Lung (tissue), 12 donors: ENCODE data around the gene TEAD4. TPM values are rescaled to one million over a fixed set of nuclear protein-coding genes. Genes with fewer than 3 reads are reported as not detected.

ENCODE experiments used
- ATAC-seq: fragments of 200-7000 bp; cut with Tn5 transposase; one replicate; pipeline ENCODE4 v1.9.1; 2020; ENCODE audit warnings: moderate number of reproducible peaks; ENCODE audit not compliant: insufficient read depth, low FRiP score
- DNase-seq, 3 donors: peaks; one replicate each; pipeline ENCODE4 v3.0.0-alpha.2; 2013 to 2017
- H3K27ac ChIP-seq, 2 donors: one replicate each; pipeline ENCODE4 v1.5.1; 2013; ENCODE audit warnings: mild to moderate bottlenecking in 2 of 2, moderate library complexity in 2 of 2, control low read depth in 1 of 2, inconsistent platforms in 1 of 2, low read depth in 1 of 2, low read length in 1 of 2
- H3K27me3 ChIP-seq, 3 donors: one replicate each; pipeline ENCODE4 v1.5.1; 2013; ENCODE audit warnings: low read length in 2 of 3; ENCODE audit not compliant: control insufficient read depth in 3 of 3, insufficient read depth in 3 of 3
- H3K36me3 ChIP-seq, 4 donors: one replicate each; pipeline ENCODE4 v1.5.1; 2013; ENCODE audit warnings: low read length in 4 of 4, mild to moderate bottlenecking in 1 of 4, moderate library complexity in 1 of 4; ENCODE audit not compliant: control insufficient read depth in 4 of 4, insufficient read depth in 4 of 4
- H3K4me1 ChIP-seq, 5 donors: one replicate each; pipeline ENCODE4 v1.5.1; 2013; ENCODE audit warnings: low read length in 5 of 5, mild to moderate bottlenecking in 2 of 5, moderate library complexity in 1 of 5; ENCODE audit not compliant: control insufficient read depth in 5 of 5, insufficient read depth in 5 of 5
- H3K4me3 ChIP-seq: one replicate; pipeline ENCODE4 v1.5.1; 2013; ENCODE audit warnings: mild to moderate bottlenecking, control low read depth, moderate library complexity
- H3K9ac ChIP-seq, 2 donors: one replicate each; pipeline ENCODE4 v1.5.1; 2013; ENCODE audit warnings: low read length in 2 of 2, control low read depth in 1 of 2; ENCODE audit not compliant: insufficient read depth in 1 of 2
- H3K9me3 ChIP-seq, 4 donors: one replicate each; pipeline ENCODE4 v1.5.1; 2013; ENCODE audit warnings: low read length in 3 of 4, mild to moderate bottlenecking in 1 of 4, moderate library complexity in 1 of 4; ENCODE audit not compliant: control insufficient read depth in 4 of 4, insufficient read depth in 3 of 4
- WGBS, 2 donors: extraction: QIAGEN DNeasy Blood & Tissue Kit; methylation state at CpG; one replicate each; pipeline ENCODE4 v1.1.7; 2013; 5-methylcytosine and 5-hydroxymethylcytosine counted together
- polyA plus RNA-seq, 2 donors: library from polyadenylated mRNA; stranded (reverse); fragments of 200-250 nt; gene quantifications; one replicate each; pipeline ENCODE4 v1.2.1, GENCODE V29; 2013
- total RNA-seq, 2 donors: library from RNA; depleted of rRNA in 1 of 2; stranded (reverse); fragments of >200 nt in 1 of 2; gene quantifications; one replicate each; pipeline ENCODE4 v1.2.1, GENCODE V29; 2014 to 2021
- TF ChIP-seq, protein P1 (sequence below): IDR thresholded peaks from 2 replicates; pipeline ENCODE4 v1.5.1; 2012; ENCODE audit warnings: mild to moderate bottlenecking; ENCODE audit errors: control extremely low read depth, extremely low read depth
- donor health status: control.
- donor health status: control.
- donor health status: Bipolar disorder and iron deficiency.
- donor health status: healthy.
- donor health status: DM: yes; HTN: yes; CAD: no.

The TEAD4 gene
- total and polyA plus RNA-seq, 4 donors, result 7.1 to 36.3 (median 28.8) TPM

DNA sequence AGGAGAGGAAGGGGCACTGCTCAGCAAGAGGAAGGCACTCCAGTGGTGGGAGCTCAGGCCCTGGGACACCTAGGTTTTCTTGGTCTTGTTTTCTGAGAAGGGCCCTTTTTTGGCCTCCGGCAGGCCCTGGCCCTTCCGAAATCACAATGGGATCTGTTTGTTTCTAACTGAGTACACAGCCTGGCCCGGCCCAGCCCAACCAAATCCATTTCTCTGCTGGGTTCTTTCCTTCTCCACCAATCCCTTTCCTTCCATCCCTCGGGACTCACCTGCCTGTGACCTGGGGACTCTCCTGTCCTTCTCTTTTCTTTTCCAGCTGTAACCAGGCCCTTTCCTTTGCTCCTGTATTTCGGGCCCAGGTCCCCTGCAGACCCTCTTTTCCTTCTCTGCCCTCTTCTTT, 18.6 kb downstream of the TEAD4 start:
- Histone ChIP-seq H3K9me3 (no peaks in the 10 kb centered on the region), H3K36me3 (peaks cover 0 to 12% (median 0%) of the 10 kb centered on the region in 4 donors), H3K4me3 (no peak overlapping the region), H3K9ac (no peak overlapping the region), H3K4me1 (peaks cover 0 to 16% (median 0%) of the 10 kb centered on the region in 5 donors), H3K27ac (no peak overlapping the region), H3K27me3 (no peaks in the 10 kb centered on the region)
- TF ChIP-seq, protein P1, sequence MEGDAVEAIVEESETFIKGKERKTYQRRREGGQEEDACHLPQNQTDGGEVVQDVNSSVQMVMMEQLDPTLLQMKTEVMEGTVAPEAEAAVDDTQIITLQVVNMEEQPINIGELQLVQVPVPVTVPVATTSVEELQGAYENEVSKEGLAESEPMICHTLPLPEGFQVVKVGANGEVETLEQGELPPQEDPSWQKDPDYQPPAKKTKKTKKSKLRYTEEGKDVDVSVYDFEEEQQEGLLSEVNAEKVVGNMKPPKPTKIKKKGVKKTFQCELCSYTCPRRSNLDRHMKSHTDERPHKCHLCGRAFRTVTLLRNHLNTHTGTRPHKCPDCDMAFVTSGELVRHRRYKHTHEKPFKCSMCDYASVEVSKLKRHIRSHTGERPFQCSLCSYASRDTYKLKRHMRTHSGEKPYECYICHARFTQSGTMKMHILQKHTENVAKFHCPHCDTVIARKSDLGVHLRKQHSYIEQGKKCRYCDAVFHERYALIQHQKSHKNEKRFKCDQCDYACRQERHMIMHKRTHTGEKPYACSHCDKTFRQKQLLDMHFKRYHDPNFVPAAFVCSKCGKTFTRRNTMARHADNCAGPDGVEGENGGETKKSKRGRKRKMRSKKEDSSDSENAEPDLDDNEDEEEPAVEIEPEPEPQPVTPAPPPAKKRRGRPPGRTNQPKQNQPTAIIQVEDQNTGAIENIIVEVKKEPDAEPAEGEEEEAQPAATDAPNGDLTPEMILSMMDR, result no peak
- no peak for DNase-seq
- no peak for ATAC-seq
- 92% methylated on average over 5 of the region's 5 CpGs for WGBS, 2 donors

DNA sequence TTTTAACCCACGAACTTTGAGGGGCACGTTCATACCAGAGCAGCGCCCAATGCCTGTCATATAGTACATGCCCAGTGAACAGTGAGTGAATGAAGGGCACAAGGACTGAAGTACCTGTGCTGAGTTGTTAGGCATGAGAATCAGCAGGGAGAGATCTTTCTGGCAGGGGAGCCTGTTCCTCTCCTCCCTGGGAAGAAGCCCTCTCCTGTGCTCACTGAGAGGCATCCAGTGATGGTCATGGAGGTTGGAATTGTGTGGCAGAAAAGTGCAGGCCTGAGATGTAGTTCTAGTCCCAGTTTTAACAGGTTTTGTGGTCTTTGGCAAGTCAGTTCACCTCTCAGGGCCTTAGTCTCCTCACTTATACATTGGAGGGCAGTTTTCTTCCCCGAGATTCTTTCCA, 20.6 kb downstream of the TEAD4 start:
- WGBS, 2 donors, result 88 to 93% methylated on average over 4 of the region's 4 CpGs

DNA sequence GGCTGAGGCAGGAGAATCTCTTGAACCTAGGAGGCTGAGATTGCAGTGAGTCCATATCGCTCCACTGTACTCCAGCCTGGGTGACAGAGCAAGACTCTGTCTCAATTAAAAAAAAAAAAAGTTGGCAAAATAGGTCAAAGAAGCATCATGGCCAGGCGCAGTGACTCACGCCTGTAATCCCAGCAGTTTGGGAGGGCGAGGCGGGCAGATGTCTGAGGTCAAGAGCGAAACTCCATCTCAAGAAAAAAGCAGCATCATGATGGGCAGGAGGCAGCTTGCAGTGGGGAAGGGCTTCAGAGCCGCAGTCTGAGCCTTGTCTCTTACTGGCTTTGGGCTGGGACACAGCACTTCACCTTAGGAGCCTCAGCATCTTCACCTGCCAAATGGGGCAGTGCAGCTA, 21.4 kb downstream of the TEAD4 start:
- Histone ChIP-seq H3K27me3 (no peaks in the 10 kb centered on the region), H3K4me3 (no peak overlapping the region), H3K36me3 (peaks cover 0 to 12% (median 0%) of the 10 kb centered on the region in 4 donors), H3K9ac (no peak overlapping the region), H3K4me1 (peaks cover 0 to 15% (median 4%) of the 10 kb centered on the region in 5 donors), H3K9me3 (no peaks in the 10 kb centered on the region), H3K27ac (no peak overlapping the region)
- TF ChIP-seq, protein P1, result no peak
- 90% methylated on average over 7 of the region's 7 CpGs for WGBS, 2 donors
- ATAC-seq (no peak), DNase-seq (no peak)

More for the DNA sequence above, 20.6 kb downstream of the TEAD4 start:
- no peak for ATAC-seq
- Histone ChIP-seq H3K4me1 (peaks cover 0 to 15% (median 4%) of the 10 kb centered on the region in 5 donors), H3K36me3 (peaks cover 0 to 12% (median 0%) of the 10 kb centered on the region in 4 donors), H3K27ac (no peak overlapping the region), H3K9ac (no peak overlapping the region), H3K4me3 (no peak overlapping the region), H3K27me3 (no peaks in the 10 kb centered on the region), H3K9me3 (no peaks in the 10 kb centered on the region)
- DNase-seq, result no peak
- TF ChIP-seq, protein P1, result no peak

DNA sequence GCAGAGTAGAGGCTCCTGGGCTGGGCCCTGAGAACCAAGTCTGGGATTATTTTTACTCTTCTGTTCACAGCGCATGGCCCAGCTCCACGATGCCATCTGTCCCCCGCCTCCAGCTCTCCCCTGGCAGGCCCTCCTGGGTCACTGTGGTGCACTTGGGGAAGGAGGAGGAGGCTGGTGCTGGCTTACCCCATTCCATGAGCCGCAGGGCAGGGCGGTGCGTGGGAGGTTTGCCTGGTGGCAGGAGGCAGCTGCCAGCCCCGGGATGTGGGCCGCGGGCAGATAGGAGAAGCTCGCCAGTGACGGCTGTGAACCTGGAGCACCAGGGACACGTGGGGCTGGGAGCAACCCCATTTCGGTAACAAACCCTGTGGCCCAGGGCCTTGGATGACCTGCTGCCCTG, 23.2 kb downstream of the TEAD4 start:
- Histone ChIP-seq H3K27ac (no peak overlapping the region), H3K27me3 (no peaks in the 10 kb centered on the region), H3K9me3 (no peaks in the 10 kb centered on the region), H3K4me3 (no peak overlapping the region), H3K36me3 (peaks cover 0 to 13% (median 0%) of the 10 kb centered on the region in 4 donors), H3K9ac (no peak overlapping the region), H3K4me1 (peaks cover 0 to 9% (median 0%) of the 10 kb centered on the region in 5 donors)
- ATAC-seq, result no peak
- no peak for DNase-seq
- TF ChIP-seq, protein P1, result no peak
- WGBS, 2 donors, result 95% methylated on average over 13 of the region's 13 CpGs
